ENCODE data around the gene SRGAP1.
"Not testable (repeated sequence)": the region's sequence is repeated elsewhere in the genome, so short reads cannot be mapped to it uniquely, and the experiment has no call there.

The SRGAP1 gene

GRCh38 chr12:64018116-64018515 lies 173.6 kb downstream of the SRGAP1 start:
- DNase-seq, result not testable (repeated sequence)

DNA sequence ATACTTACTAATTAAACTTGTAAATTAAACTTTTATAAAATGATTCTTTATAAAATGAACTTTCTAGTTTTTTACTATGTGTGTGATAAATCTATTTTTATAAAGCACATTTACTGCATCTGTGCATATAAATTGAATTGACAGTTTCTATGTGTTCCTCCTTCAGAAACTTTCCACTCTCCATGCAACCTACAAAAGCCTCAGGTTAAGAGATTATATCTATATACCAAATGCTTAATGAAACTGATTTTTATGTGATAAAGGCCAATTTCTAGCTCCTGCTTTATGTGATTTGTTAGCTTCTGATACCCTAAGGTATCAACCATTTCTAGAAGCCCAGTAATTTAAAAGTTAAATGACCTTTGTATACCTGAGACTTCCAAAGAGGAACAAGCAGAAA lies 174.0 kb downstream of the SRGAP1 start:
- DNase-seq, result no peak

DNA sequence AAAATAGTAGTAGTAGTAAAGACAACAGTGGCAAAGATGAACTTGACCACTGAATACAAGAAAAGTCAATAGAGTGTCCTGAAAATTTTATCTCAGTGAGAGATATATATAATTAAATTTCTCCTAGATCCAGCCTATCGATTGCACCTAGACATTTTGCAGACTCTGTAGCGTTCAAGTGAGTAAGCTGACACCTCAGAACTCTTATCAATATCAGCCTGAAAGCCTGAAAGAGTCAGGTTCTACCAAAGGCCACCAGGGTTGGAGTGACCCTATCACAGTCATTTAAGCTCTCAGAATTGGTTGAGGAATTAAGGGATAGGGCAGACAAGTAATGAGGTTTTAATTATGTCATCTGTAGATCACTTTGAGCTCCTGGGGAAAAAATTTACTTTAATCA lies 174.6 kb downstream of the SRGAP1 start:
- DNase-seq, result no peak

DNA sequence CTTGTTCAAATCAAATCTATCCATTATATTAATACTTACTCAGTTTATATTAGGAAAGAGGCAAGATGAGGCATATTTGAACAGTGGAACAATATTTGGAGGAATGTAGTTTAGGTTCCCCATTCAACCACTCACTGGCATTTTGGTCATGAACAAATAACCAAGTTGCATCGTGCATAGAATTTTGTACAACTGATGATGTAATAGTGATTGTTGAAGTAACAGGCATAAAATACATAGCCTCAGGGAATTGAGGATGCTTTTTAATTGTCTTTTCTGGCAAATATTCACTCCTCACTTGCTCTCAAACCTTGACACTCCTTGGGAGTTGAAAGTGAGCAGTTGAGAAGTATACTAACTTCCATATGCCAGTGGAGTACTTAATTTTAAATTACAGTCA lies 175.2 kb downstream of the SRGAP1 start:
- no peak for DNase-seq

DNA sequence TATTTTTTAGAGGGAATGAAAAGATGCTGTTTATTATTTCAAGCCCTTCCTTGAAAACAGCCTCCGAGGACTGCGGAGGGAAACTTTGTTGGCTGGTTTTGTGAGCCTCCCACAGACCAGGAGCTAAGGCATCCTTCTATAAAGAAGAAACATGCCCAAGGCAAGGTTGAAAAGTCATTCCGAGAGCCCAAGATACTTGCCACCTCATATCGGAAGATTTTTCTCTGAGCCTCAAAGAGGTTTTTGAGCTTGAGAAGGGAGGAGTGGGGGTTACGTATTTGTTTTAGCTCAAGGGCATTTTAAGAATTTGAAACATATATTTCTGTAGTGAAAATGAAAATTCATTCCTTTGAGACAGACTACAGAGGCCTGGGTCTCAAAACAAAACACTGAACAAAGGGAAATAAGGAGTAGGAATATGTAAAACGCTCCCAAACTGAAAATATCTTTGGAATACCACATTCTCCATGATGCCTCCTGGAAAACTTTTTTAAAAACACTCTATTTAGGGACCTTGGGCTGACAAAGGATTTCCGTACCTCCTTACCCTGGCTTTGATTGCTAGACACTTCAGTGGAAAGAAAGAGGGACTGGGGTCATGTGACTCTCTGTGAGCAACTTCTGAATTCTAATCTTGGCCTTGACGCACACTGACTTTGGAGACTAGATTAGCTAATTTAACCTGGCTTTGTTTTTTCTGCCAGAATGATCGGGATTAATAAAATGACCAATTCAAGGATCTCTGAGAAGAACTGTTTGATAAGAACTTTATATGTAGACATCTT lies 180.9 kb downstream of the SRGAP1 start:
- DNase-seq, result no peak

GRCh38 chr12:64027311-64027710 lies 182.8 kb downstream of the SRGAP1 start:
- DNase-seq, result no peak

GRCh38 chr12:64028541-64028940 lies 184.0 kb downstream of the SRGAP1 start:
- no peak for DNase-seq

GRCh38 chr12:64029013-64029857 lies 184.7 kb downstream of the SRGAP1 start:
- DNase-seq, result no peak

GRCh38 chr12:64030155-64030554 lies 185.7 kb downstream of the SRGAP1 start:
- DNase-seq, result no peak

DNA sequence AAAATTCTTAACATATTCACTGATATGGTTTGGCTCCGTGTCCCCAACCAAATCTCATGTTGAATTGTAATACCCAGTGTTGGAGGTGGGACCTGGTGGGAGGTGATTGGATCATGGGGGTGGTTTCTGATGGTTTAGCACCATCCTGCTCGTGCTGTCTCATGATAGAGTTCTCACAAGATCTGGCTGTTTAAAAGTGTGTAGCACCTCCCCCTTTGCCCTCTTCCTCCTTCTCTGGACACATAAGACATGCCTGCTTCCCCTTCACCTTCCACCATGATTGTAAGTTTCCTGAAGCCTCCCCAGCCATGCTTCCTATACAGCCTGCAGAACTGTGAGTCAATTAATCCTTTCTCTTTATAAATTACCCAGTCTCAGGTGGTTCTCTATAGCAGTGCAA lies 189.6 kb downstream of the SRGAP1 start:
- not testable (repeated sequence) for DNase-seq

DNA sequence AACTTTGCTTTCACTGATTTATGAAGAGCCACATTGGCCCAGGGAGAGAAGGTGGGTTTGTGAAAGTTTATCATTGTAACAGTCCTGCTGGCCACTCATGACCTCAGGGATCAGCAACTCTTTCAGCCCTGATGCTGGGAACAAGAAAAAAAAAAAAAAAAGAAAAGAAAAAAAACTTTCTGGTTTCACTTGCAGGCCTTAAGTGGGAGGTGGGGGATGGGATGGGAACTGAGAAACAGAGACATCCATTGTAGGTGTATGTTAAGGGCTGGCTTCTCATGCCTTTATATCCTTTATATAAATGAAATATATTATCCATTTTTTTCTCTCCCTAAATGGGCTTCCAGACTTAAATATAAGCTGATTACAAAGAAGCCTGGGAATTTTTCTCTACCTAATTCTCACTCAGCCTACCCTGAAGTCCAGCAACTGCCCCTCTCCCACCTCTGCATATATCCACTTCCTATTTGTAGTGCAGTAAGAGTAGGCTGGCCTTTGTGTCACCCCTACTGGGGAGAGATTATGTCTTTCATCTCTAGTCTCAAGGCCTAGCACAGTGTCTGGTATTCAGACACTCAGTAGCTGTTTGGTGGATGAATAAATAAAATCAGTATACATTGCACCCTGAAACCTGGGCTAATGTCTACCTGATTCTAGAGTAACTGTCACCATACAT lies 190.5 kb downstream of the SRGAP1 start:
- DNase-seq, result peak in 1 of 2 experiments; percentile 3

- DNase-seq, result no peak
Measured at GRCh38 chr12:64036414-64036813, 191.9 kb downstream of the SRGAP1 start.

- peak; percentile 73 to 82 for DNase-seq
Measured at GRCh38 chr12:64039281-64039871, 194.9 kb downstream of the SRGAP1 start.

- DNase-seq, result peak in 1 of 2 experiments; percentile 43
Measured at GRCh38 chr12:64042911-64043310, 198.4 kb downstream of the SRGAP1 start.

DNA sequence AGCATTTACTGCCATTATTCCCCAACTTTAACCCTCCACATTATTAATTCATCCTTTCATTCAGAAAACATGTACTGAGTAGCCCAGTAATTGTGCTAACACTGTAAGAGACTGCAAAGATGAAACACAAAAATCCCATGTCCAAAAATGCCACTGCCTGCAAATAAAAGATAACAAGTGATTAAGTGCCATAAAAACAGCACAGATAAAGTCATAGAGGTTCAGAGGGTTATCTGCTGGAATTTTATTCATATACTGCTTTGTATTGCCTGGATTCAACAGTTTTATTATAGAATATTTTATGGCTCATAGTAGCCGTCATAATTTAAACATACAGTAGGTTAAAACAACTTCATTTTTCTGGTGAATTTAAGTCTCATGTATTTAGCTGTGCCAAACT lies 199.7 kb downstream of the SRGAP1 start:
- DNase-seq, result no peak

DNA sequence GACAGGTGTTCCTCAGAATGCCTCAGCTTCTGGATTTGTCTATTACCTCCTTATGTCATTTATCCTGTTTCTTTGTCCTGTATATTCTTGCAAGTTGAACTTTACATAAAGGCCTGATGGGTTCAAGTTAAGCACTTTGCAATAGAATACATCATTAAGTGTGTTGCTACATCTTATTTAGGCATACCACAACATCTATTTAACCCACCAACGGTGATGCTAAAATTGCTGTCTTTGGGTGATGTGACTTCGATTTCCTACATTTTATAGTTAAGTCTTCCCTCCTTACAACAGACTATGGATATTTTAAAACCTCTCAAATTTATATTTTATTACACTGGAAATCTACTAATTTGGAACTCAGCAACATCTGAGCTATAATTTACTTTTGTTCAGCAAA lies 206.6 kb downstream of the SRGAP1 start:
- DNase-seq, result no peak

DNA sequence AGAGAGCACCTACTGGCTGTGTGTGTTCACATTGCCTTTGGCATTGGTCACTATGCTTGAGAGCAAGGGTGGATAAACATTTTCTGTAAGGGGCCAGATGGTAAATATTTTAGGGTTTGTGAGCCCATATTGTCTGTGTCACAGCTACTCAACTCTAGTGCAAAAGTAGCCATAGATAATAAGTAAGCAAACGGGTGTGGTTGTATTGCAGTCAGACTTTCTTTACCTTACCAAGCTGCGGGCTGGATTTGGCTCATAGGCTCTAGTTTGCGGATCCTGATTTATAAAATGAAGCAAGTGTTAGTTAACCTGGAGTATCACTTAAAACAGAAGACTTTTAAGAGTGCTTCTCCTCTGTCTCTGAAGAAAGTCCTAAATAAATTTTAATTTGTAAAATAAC lies 208.6 kb downstream of the SRGAP1 start:
- DNase-seq, result no peak

GRCh38 chr12:64054079-64054520 lies 209.6 kb downstream of the SRGAP1 start:
- DNase-seq, result no peak

DNA sequence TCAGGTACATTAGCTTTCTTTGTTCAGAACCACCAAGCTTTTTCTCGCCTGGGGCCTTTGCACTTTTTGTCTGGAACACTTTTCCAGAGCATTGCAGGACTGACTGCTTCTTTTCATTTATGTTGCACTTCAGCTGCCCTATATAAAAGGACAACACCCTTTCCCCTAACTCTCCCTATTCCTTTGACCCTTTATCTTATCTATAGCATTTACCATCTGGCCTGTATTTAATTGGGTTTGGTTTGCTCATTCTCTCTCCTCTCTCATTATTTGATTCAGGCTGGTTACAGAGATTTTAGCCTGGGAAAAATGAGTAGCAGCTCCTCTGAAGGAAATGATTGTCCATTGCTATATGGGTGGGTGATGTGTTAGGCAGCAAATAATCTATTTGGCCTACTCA lies 212.2 kb downstream of the SRGAP1 start:
- DNase-seq, result no peak

- no peak for DNase-seq
Measured at GRCh38 chr12:64057706-64058105, 213.2 kb downstream of the SRGAP1 start.

- peak in 1 of 2 experiments; percentile 30 for DNase-seq
Measured at GRCh38 chr12:64058541-64059265, 214.2 kb downstream of the SRGAP1 start.

GRCh38 chr12:64059685-64060084 lies 215.2 kb downstream of the SRGAP1 start:
- no peak for DNase-seq
